HG03575 (cell line): ENCODE data around the gene ELP6.
A peak's percentile ranks its signal among the peaks of the same experiment; 100 is the strongest.
"Not testable (repeated sequence)": the region's sequence is repeated elsewhere in the genome, so short reads cannot be mapped to it uniquely, and the experiment has no call there.

Experiments
- ATAC-seq: cut with Tn5 transposase; IDR thresholded peaks from one replicate; pipeline ENCODE4 v1.9.1; 2021; ENCODE audit not compliant: unreplicated experiment, insufficient number of reproducible peaks, low FRiP score; ENCODE audit errors: extremely low read depth

ELP6 gene

GRCh38 chr3:47475570-47476329, 37.8 kb downstream of the ELP6 start, which contains the start of gene SCAP:
TSS of gene SCAP (minus strand) at chr3:47475941. CDS start at chr3:47442993, 32,948 bp downstream.
- ATAC-seq = peak; percentile 40

- ATAC-seq = no peak
Observed at GRCh38 chr3:47475029-47475569, 38.4 kb downstream of the ELP6 start.

GRCh38 chr3:47473391-47473790, 40.1 kb downstream of the ELP6 start:
- ATAC-seq = no peak

DNA sequence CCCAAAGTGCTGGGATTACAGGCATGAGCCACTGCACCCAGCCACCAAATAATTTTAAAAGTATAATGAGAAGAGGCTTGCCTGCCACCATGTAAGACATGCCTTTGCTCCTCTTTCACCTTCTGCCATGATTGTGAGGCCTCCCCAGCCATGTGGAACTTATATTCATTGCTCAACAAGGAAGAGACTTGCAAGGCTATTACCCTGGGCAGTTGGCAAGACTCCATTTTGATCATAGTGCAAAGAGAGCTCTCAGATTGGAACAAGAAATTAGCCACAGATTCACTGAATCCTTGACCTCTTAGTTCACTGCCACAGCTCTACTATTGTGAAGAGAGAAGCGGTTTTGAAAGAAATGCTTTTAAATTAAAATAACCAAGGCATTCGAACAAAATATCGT, 43.9 kb downstream of the ELP6 start:
- ATAC-seq = no peak

GRCh38 chr3:47468315-47468714, 45.2 kb downstream of the ELP6 start:
- not testable (repeated sequence) for ATAC-seq

- ATAC-seq = no peak
Observed at GRCh38 chr3:47464588-47464987, 48.9 kb downstream of the ELP6 start.

DNA sequence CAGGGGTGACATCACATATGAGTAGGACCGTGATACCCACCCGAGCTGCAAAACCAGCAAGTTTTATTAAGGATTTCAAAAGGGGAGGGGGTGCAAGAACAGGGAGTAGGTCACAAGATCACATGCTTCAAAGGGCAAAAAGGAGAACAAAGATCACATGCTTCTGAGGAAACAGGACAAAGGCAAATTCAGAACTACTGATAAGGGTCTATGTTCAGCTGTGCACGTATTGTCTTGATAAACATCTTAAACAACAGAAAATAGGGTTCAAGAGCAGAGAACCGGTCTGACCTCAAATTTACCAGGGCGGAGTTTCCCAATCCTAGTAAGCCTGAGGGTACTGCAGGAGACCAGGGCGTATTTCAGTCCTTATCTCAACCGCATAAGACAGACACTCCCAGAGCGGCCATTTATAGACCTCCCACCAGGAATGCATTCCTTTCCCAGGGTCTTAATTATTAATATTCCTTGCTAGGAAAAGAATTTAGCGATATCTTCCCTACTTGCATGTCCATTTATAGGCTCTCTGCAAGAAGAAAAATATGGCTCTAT, 53.9 kb downstream of the ELP6 start:
- not testable (repeated sequence) for ATAC-seq

GRCh38 chr3:47456984-47457383, 56.5 kb downstream of the ELP6 start:
- ATAC-seq = no peak

GRCh38 chr3:47455806-47456452, 57.6 kb downstream of the ELP6 start:
- ATAC-seq = no peak

DNA sequence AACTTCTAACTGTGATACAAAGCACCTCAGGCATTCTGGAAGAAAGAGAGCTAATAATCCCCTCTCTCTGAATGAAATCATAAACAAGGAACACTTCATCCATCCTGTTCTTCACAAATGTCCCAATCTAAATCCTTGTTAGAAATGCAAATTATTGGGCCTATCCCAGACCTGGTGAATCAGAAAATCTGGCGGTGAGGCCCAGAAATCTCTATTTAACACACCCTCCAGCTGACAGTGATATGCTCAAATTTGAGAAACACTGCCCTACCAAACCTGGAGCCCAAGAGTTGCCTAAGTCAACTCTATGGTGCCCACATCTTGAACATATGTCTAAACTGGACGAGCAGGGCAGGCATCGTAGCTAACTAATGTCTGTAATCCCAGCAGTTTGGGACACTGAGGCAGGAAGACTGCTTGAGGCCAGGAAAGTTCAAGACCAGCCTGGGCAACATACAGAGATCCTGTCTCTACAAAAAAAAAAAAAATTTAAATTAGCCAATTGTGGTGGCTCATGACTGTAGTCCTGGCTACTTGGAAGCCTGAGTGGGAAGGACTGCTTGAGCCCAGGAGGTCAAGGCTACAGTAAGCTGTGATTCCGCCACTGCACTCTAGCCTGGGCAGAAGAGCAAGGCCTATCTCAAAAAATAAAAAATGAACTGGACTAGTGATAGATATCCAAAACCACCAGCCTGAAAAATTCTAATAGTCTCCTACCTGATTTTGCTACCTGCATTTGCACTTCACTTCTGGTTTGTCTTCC, 60.9 kb downstream of the ELP6 start:
- ATAC-seq = no peak
